Bronchus fibroblast of lung (primary cell): ENCODE results near the gene CPT1C. TPM values are rescaled to one million over a fixed set of nuclear protein-coding genes. Genes with fewer than 3 reads are reported as not detected.

Source experiments
- total RNA-seq: library from RNA; depleted of rRNA; stranded (reverse); fragments of >200 nt; gene quantifications from 2 replicates; pipeline ENCODE4 v1.2.3, GENCODE V29; 2015

The CPT1C gene
- total RNA-seq, result 17.7 and 19.3 TPM in 2 replicates

GRCh38 chr19:49690656-49691242 lies at the start of gene CPT1C:
Gene CPT1C (plus strand): TSS chr19:49691116. CDS start chr19:49692253, 1,137 bp downstream.

GRCh38 chr19:49641688-49642491 lies 49.0 kb upstream of the CPT1C start, which contains the start of gene SCAF1:
Gene SCAF1 (plus strand): TSS chr19:49642209. CDS start chr19:49645027, 2,818 bp downstream.

GRCh38 chr19:49665351-49666119 lies 25.4 kb upstream of the CPT1C start, which contains the start of the genes BCL2L12 and IRF3:
Gene BCL2L12 (plus strand): TSS chr19:49665933. CDS start chr19:49666693, 760 bp downstream.
Gene IRF3 (minus strand): TSS chr19:49665857. CDS start chr19:49664838, 1,019 bp downstream.

GRCh38 chr19:49677231-49677900 lies 13.6 kb upstream of the CPT1C start, which contains the start of gene PRMT1:
Gene PRMT1 (plus strand): TSS chr19:49677271. CDS start chr19:49677281, 10 bp downstream.

GRCh38 chr19:49689133-49690078 lies 1.5 kb upstream of the CPT1C start, which contains the start of gene ADM5:
Gene ADM5 (plus strand): TSS chr19:49689594. CDS start chr19:49689838, 244 bp downstream.

GRCh38 chr19:49763230-49763629 lies 72.3 kb downstream of the CPT1C start, which contains the start of gene TSKS:
Gene TSKS (minus strand): TSS chr19:49763306. CDS start chr19:49763247, 59 bp downstream.

Other genes with a start within 250 kb of the CPT1C start
- gene SLC17A7, start 249.6 kb upstream of the CPT1C start, total RNA-seq, result not detected in 2 replicates
- 103 TPM in 2 replicates for gene PIH1D1, start 239.3 kb upstream of the CPT1C start, total RNA-seq
- 34.3 and 37.2 TPM in 2 replicates for gene ALDH16A1, start 237.9 kb upstream of the CPT1C start, total RNA-seq
- 2.4 and 5.6 TPM in 2 replicates for gene FLT3LG, start 216.9 kb upstream of the CPT1C start, total RNA-seq
- gene RPL13A, start 203.5 kb upstream of the CPT1C start, total RNA-seq, result 3,580 and 3,841 TPM in 2 replicates
- 3,922 and 4,879 TPM in 2 replicates for gene RPS11, start 194.7 kb upstream of the CPT1C start, total RNA-seq
- gene FCGRT, start 178.5 kb upstream of the CPT1C start, total RNA-seq, result 38.0 and 39.7 TPM in 2 replicates
- 191 and 235 TPM in 2 replicates for gene RCN3, start 163.1 kb upstream of the CPT1C start, total RNA-seq
- 90.1 and 98.2 TPM in 2 replicates for gene NOSIP, start 110.6 kb upstream of the CPT1C start, total RNA-seq
- 0.30 and 0.84 TPM in 2 replicates for gene PRRG2, start 109.8 kb upstream of the CPT1C start, total RNA-seq
- 4.9 and 6.2 TPM in 2 replicates for gene PRR12, start 99.9 kb upstream of the CPT1C start, total RNA-seq
- gene RRAS, start 51.0 kb upstream of the CPT1C start, total RNA-seq, result 64.7 and 94.1 TPM in 2 replicates
- 28.4 and 28.6 TPM in 2 replicates for gene SCAF1, start 48.9 kb upstream of the CPT1C start, total RNA-seq
- 94.8 and 99.3 TPM in 2 replicates for gene IRF3, start 25.3 kb upstream of the CPT1C start, total RNA-seq
- gene BCL2L12, start 25.2 kb upstream of the CPT1C start, total RNA-seq, result 35.8 and 37.2 TPM in 2 replicates
- 389 and 416 TPM in 2 replicates for gene PRMT1, start 13.8 kb upstream of the CPT1C start, total RNA-seq
- 0.67 and 0.74 TPM in 2 replicates for gene ADM5, start 1.5 kb upstream of the CPT1C start, total RNA-seq
- gene TSKS, start 72.2 kb downstream of the CPT1C start, total RNA-seq, result not detected in 2 replicates
- gene AP2A1, start 75.9 kb downstream of the CPT1C start, total RNA-seq, result 136 and 142 TPM in 2 replicates
- 30.1 and 31.8 TPM in 2 replicates for gene FUZ, start 122.2 kb downstream of the CPT1C start, total RNA-seq
- 28.4 and 28.7 TPM in 2 replicates for gene MED25, start 127.2 kb downstream of the CPT1C start, total RNA-seq
- gene PTOV1, start 160.0 kb downstream of the CPT1C start, total RNA-seq, result 96.3 and 103 TPM in 2 replicates
- gene PNKP, start 176.5 kb downstream of the CPT1C start, total RNA-seq, result 45.2 and 49.8 TPM in 2 replicates
- 32.9 and 33.5 TPM in 2 replicates for gene AKT1S1, start 186.2 kb downstream of the CPT1C start, total RNA-seq
- 26.3 and 26.6 TPM in 2 replicates for gene TBC1D17, start 186.6 kb downstream of the CPT1C start, total RNA-seq
- gene IL4I1, start 205.8 kb downstream of the CPT1C start, total RNA-seq, result 0.17 and 0.30 TPM in 2 replicates
- 17.0 and 18.6 TPM in 2 replicates for gene ATF5, start 238.1 kb downstream of the CPT1C start, total RNA-seq
- gene NUP62, start 238.4 kb downstream of the CPT1C start, total RNA-seq, result 57.1 and 57.3 TPM in 2 replicates